HepG2 (cell line): ENCODE results near the gene GLB1L. TPM values are rescaled to one million over a fixed set of nuclear protein-coding genes. Genes with fewer than 3 reads are reported as not detected.
A peak's percentile ranks its signal among the peaks of the same experiment; 100 is the strongest.

Source experiments
- BRF2 ChIP-seq: sonication (generic); formaldehyde crosslinking; IDR thresholded peaks from 2 replicates; pipeline ENCODE4 v1.8.1; 2022; ENCODE audit warnings: mild to moderate bottlenecking, missing genetic modification reagents
- CSRNP2 ChIP-seq: sonication (generic); formaldehyde crosslinking; conservative IDR thresholded peaks from 2 replicates; pipeline ENCODE4 v1.8.0; 2022; ENCODE audit warnings: low read depth, missing genetic modification reagents
- DPF2 ChIP-seq: sonication (generic); formaldehyde crosslinking; IDR thresholded peaks from 2 replicates; pipeline ENCODE4 v1.4.0; 2020; ENCODE audit warnings: mild to moderate bottlenecking, low read depth, missing genetic modification reagents, borderline replicate concordance
- EED ChIP-seq: sonication (generic); formaldehyde crosslinking; IDR thresholded peaks from 2 replicates; pipeline ENCODE4 v1.5.0; 2020; ENCODE audit warnings: mild to moderate bottlenecking, missing genetic modification reagents
- FOXA1 ChIP-seq, 2 experiments: fragments of 450-650 bp in 1 of 2; sonication (generic) in 1 of 2; formaldehyde crosslinking in 1 of 2; IDR thresholded peaks; 2 replicates each; pipeline versions ENCODE4 v1.4.0 to v1.6.1; 2016 to 2020; ENCODE audit warnings: missing genetic modification reagents in 1 of 2
- GFI1 ChIP-seq: sonication (generic); formaldehyde crosslinking; IDR thresholded peaks from 2 replicates; pipeline ENCODE4 v1.5.0; 2020; ENCODE audit warnings: missing genetic modification reagents, mild to moderate bottlenecking, borderline replicate concordance
- HINFP ChIP-seq: sonication (generic); formaldehyde crosslinking; IDR thresholded peaks from 2 replicates; pipeline ENCODE4 v1.4.0; 2020; ENCODE audit warnings: low read depth, mild to moderate bottlenecking, missing genetic modification reagents
- KAT8 ChIP-seq: IDR thresholded peaks from 2 replicates; pipeline ENCODE4 v1.6.1; 2016; ENCODE audit warnings: missing genetic modification reagents, missing compliant biosample characterization
- RNF219 ChIP-seq: sonication (generic); formaldehyde crosslinking; IDR thresholded peaks from 2 replicates; pipeline ENCODE4 v1.5.0; 2020; ENCODE audit warnings: mild to moderate bottlenecking, missing genetic modification reagents
- SRSF4 ChIP-seq: fragments of 200-400 bp; formaldehyde crosslinking; IDR thresholded peaks from one replicate; pipeline ENCODE4 v1.6.1; 2018; ENCODE audit warnings: mild to moderate bottlenecking, low read depth, low read length, moderate library complexity; ENCODE audit not compliant: poor library complexity, severe bottlenecking
- SYNCRIP ChIP-seq: fragments of 200-400 bp; formaldehyde crosslinking; IDR thresholded peaks from 2 replicates; pipeline ENCODE4 v1.6.1; 2018; ENCODE audit warnings: mild to moderate bottlenecking, low read depth, low read length; ENCODE audit not compliant: insufficient read depth
- ZBTB7B ChIP-seq: sonication (generic); formaldehyde crosslinking; IDR thresholded peaks from 2 replicates; pipeline ENCODE4 v1.4.0; 2020; ENCODE audit warnings: missing genetic modification reagents
- ZMYM3 ChIP-seq: sonication (generic); formaldehyde crosslinking; IDR thresholded peaks from 2 replicates; pipeline ENCODE4 v1.5.1; 2020; ENCODE audit warnings: mild to moderate bottlenecking, missing genetic modification reagents
- ZNF253 ChIP-seq: sonication (generic); formaldehyde crosslinking; IDR thresholded peaks from 2 replicates; pipeline ENCODE4 v1.8.0; 2022; ENCODE audit warnings: mild to moderate bottlenecking, missing genetic modification reagents, borderline replicate concordance
- ZNF276 ChIP-seq: sonication (generic); formaldehyde crosslinking; IDR thresholded peaks from 2 replicates; pipeline ENCODE4 v1.4.0; 2020; ENCODE audit warnings: mild to moderate bottlenecking, low read depth, missing genetic modification reagents
- ZNF441 ChIP-seq: sonication (generic); formaldehyde crosslinking; IDR thresholded peaks from 2 replicates; pipeline ENCODE4 v1.7.0; 2021; ENCODE audit warnings: missing genetic modification reagents, borderline replicate concordance
- ZNF576 ChIP-seq: sonication (generic); formaldehyde crosslinking; IDR thresholded peaks from 2 replicates; pipeline ENCODE4 v1.4.0; 2020; ENCODE audit warnings: mild to moderate bottlenecking, missing genetic modification reagents
- ZNF660 ChIP-seq: sonication (generic); formaldehyde crosslinking; IDR thresholded peaks from 2 replicates; pipeline ENCODE4 v1.5.1; 2020; ENCODE audit warnings: mild to moderate bottlenecking, low read depth, missing genetic modification reagents, borderline replicate concordance
- ZNF674 ChIP-seq: sonication (generic); formaldehyde crosslinking; IDR thresholded peaks from 2 replicates; pipeline ENCODE4 v1.5.0; 2020; ENCODE audit warnings: low read depth, mild to moderate bottlenecking, missing genetic modification reagents
- polyA plus RNA-seq, 8 experiments: library from polyadenylated mRNA; depleted of rRNA in 3 of 8; stranded (reverse) in 7 of 8; unstranded in 1 of 8; fragments of >200 nt; fragmentation: Illumina TruSeq in 4 of 8; extraction: Trizol in 4 of 8; gene quantifications; 2 replicates each; pipeline versions ENCODE4 v1.2.1 to v1.2.3, GENCODE V29; 2011 to 2016; ENCODE audit warnings: low read depth in 4 of 8, missing spikeins in 1 of 8, mixed read lengths in 1 of 8; ENCODE audit not compliant: insufficient read depth in 1 of 8
- total RNA-seq, 5 experiments: library from RNA; depleted of rRNA; stranded (reverse); fragments of >200 nt; fragmentation: Illumina TruSeq; extraction: Trizol; gene quantifications; 2 replicates each; pipeline ENCODE4 v1.2.3, GENCODE V29; 2016; ENCODE audit warnings: low read depth in 1 of 5

Gene GLB1L
- total and polyA plus RNA-seq, 2 of the 13 experiments (the other 11 are each of a cell fraction or from before 2014, with no cell fraction given), result 6.8 to 7.3 TPM

GRCh38 chr2:219206328-219207133, 38.7 kb downstream of the GLB1L start, which contains the start of gene ZFAND2B (continued):
- TF ChIP-seq RNF219, result no peak
- no peak for TF ChIP-seq SYNCRIP
- TF ChIP-seq ZNF660 (CRISPR knock-in tag), result no peak
- TF ChIP-seq ZNF576 (CRISPR knock-in tag), result no peak
- no peak for TF ChIP-seq ZNF674 (CRISPR knock-in tag)
- peak; percentile 73; the same call in 1 of the 2 replicates for TF ChIP-seq HINFP
- TF ChIP-seq EED (CRISPR knock-in tag), result no peak
- TF ChIP-seq ZNF441 (CRISPR knock-in tag), result peak; percentile 97
- TF ChIP-seq ZNF253 (CRISPR knock-in tag), result no peak; the same call in 1 of the 2 replicates
- TF ChIP-seq ZMYM3 (CRISPR knock-in tag), result 0 out of 2 replicates have a peak, but pooled peaks have one; percentile 50
- no peak for TF ChIP-seq SRSF4
- TF ChIP-seq KAT8 (CRISPR knock-in tag), result peak; percentile 87
- peak; percentile 88; the same call in 1 of the 2 replicates for TF ChIP-seq BRF2
- TF ChIP-seq DPF2, result no peak
- no peak; the same call in 1 of the 2 replicates for TF ChIP-seq GFI1 (CRISPR knock-in tag)
- no peak for TF ChIP-seq CSRNP2 (CRISPR knock-in tag)
- TF ChIP-seq ZBTB7B, result no peak
- TF ChIP-seq FOXA1 (IDR thresholded peaks at IDR 0.05), result no peak
- TF ChIP-seq FOXA1 (CRISPR knock-in tag; IDR thresholded peaks at IDR 0.05), result no peak; the same call in 1 of the 2 replicates
- TF ChIP-seq ZNF276, result no peak; the same call in 1 of the 2 replicates
